Measurements from ENCODE around the gene HHATL.

Gene HHATL

GRCh38 chr3:42720126-42720525 is 17.5 kb upstream of the HHATL start:
- TF ChIP-seq CTCF (IDR thresholded peaks at IDR 0.05; ENCODE audit: extremely low read depth, missing control alignments), result no peak
- DNase-seq (ENCODE audit: low spot score), result no peak

GRCh38 chr3:42719002-42719401 is 16.4 kb upstream of the HHATL start:
- TF ChIP-seq CTCF (IDR thresholded peaks at IDR 0.05; ENCODE audit: extremely low read depth, missing control alignments), result no peak
- no peak for DNase-seq (ENCODE audit: low spot score)

GRCh38 chr3:42718338-42718737 is 15.7 kb upstream of the HHATL start:
- DNase-seq (ENCODE audit: low spot score), result no peak
- no peak for TF ChIP-seq CTCF (IDR thresholded peaks at IDR 0.05; ENCODE audit: extremely low read depth, missing control alignments)

- no peak for DNase-seq (ENCODE audit: low spot score)
Measured at GRCh38 chr3:42717306-42717705, 14.7 kb upstream of the HHATL start.

GRCh38 chr3:42714171-42714852 is 11.7 kb upstream of the HHATL start:
- DNase-seq (ENCODE audit: low spot score), result no peak
- no peak for TF ChIP-seq CTCF (IDR thresholded peaks at IDR 0.05; ENCODE audit: extremely low read depth, missing control alignments)

More at GRCh38 chr3:42717306-42717705, 14.7 kb upstream of the HHATL start:
- no peak for TF ChIP-seq CTCF (IDR thresholded peaks at IDR 0.05; ENCODE audit: extremely low read depth, missing control alignments)

GRCh38 chr3:42713747-42714146 is 11.1 kb upstream of the HHATL start:
- DNase-seq (ENCODE audit: low spot score), result no peak
- no peak for TF ChIP-seq CTCF (IDR thresholded peaks at IDR 0.05; ENCODE audit: extremely low read depth, missing control alignments)

GRCh38 chr3:42712688-42713372 is 10.2 kb upstream of the HHATL start:
- TF ChIP-seq CTCF (IDR thresholded peaks at IDR 0.05; ENCODE audit: extremely low read depth, missing control alignments), result no peak
- DNase-seq (ENCODE audit: low spot score), result no peak

Measured in GM20000 (cell line).